K562 treated with DMSO at 1 percent for 4 hours (cell line): Measurements from ENCODE around the gene MCCC1. TPM values are rescaled to one million over a fixed set of nuclear protein-coding genes. Genes with fewer than 3 reads are reported as not detected.

Experiments used
- total RNA-seq: library from RNA; unstranded; fragments of 300-600 nt; gene quantifications from 2 replicates; pipeline ENCODE4 v1.2.3, GENCODE V29; 2022; ENCODE audit not compliant: insufficient read depth

MCCC1 gene
- total RNA-seq, result 12.7 TPM in 2 replicates

GRCh38 chr3:183099026-183099837, at the start of gene MCCC1:
MCCC1 (minus strand) TSS chr3:183099496; CDS start chr3:183099440, 56 bp downstream.

GRCh38 chr3:182980204-182981037, 118.9 kb downstream of the MCCC1 start, which contains the start of gene DCUN1D1:
DCUN1D1 (minus strand) TSS chr3:182980538; CDS start chr3:182980489, 49 bp downstream.

Other genes starting within 250 kb of the MCCC1 start
- 9.8 and 12.9 TPM in 2 replicates for gene DCUN1D1, start 119.0 kb downstream of the MCCC1 start, total RNA-seq
- 2.5 and 7.7 TPM in 2 replicates for gene LAMP3, start 63.2 kb upstream of the MCCC1 start, total RNA-seq
- gene B3GNT5, start 153.8 kb upstream of the MCCC1 start, total RNA-seq, result 8.9 and 9.4 TPM in 2 replicates